Measurements from ENCODE around the gene CST6.

CST6 gene

GRCh38 chr11:66062408-66062807 is 50.6 kb downstream of the CST6 start:
- H3K27me3 Mint-ChIP-seq = no peaks in the 10 kb centered on the region
- no peaks in the 10 kb centered on the region for H3K9me3 Mint-ChIP-seq
- H3K4me3 Mint-ChIP-seq = no peak overlapping the region
- H3K36me3 Mint-ChIP-seq (ENCODE audit: low read depth) = peaks cover 89% of the 10 kb centered on the region
- H3K4me1 Mint-ChIP-seq (ENCODE audit: low read depth) = peaks cover 59% of the 10 kb centered on the region
- H3K27ac Mint-ChIP-seq = peak overlapping the region; percentile 42

All from stimulated activated naive CD8-positive, alpha-beta T cell treated with anti-CD3 and anti-CD28 coated beads, Interleukin-15, Interleukin-2, amounts not matched to agents 100 ng/mL and 50 ng/mL, for 24 hours (primary cell).